Mononuclear cell (primary cell): ENCODE measurements around the gene RADIL. TPM values are rescaled to one million over a fixed set of nuclear protein-coding genes. Genes with fewer than 3 reads are reported as not detected.

Source experiments
- H3K27me3 ChIP-seq: 2 replicates; pipeline ENCODE4 v1.6.0; 2011; ENCODE audit warnings: low read length, control low read depth; ENCODE audit not compliant: insufficient read depth
- H3K4me1 ChIP-seq: 2 replicates; pipeline ENCODE4 v1.5.1; 2011; ENCODE audit warnings: mild to moderate bottlenecking, low read length, control low read depth; ENCODE audit not compliant: insufficient read depth
- H3K4me3 ChIP-seq: 2 replicates; pipeline ENCODE4 v1.5.1; 2011; ENCODE audit warnings: mild to moderate bottlenecking, low read length, moderate library complexity
- H3K9me3 ChIP-seq: 2 replicates; pipeline ENCODE4 v1.5.1; 2011; ENCODE audit warnings: low read depth, mild to moderate bottlenecking, control low read depth, low read length
- total RNA-seq: library from RNA; depleted of rRNA; stranded (reverse); fragments of >200 nt; gene quantifications from one replicate; pipeline ENCODE4 v1.2.3, GENCODE V29; 2012

The RADIL gene
- total RNA-seq, 1 donor, result not detected

- Histone ChIP-seq H3K4me1 (peaks cover 34% of the 10 kb centered on the region), H3K27me3 (no peaks in the 10 kb centered on the region), H3K9me3 (no peaks in the 10 kb centered on the region), H3K4me3 (no peak overlapping the region)
These were observed 132.0 kb downstream of the RADIL start for GRCh38 chr7:4751398-4751947.

- H3K9me3 ChIP-seq, result no peaks in the 10 kb centered on the region
- no peak overlapping the region for H3K4me3 ChIP-seq
- H3K4me1 ChIP-seq, result peaks cover 50% of the 10 kb centered on the region
- H3K27me3 ChIP-seq, result no peaks in the 10 kb centered on the region
These were observed 133.7 kb downstream of the RADIL start for GRCh38 chr7:4749798-4750197.

DNA sequence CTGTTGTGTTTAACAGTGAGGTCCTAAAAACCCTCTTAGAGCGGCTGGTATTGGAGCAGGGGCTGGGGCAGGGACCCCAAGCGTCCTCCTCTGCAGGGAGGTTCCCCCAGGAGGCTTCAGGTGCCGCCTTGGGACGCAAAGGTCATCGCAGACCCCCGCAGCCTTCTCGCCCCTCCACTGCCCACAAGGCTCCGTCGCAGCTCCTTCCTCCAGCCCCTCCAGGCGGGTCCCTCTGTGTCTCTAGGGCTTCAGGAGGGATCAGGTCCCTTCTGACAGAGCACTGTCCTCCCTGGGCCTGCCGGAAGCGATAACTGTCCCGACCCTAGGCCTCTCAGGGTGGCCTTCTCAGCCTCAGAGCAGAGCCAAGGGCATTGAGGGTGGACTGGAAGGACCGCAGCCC, 134.2 kb downstream of the RADIL start:
- H3K27me3 ChIP-seq, result no peaks in the 10 kb centered on the region
- H3K9me3 ChIP-seq, result no peaks in the 10 kb centered on the region
- H3K4me1 ChIP-seq, result peaks cover 55% of the 10 kb centered on the region
- H3K4me3 ChIP-seq, result no peak overlapping the region

Other genes with a start within 250 kb of the RADIL start
- gene FOXK1, start 201.4 kb downstream of the RADIL start, total RNA-seq, result 41.5 TPM
- gene AP5Z1, start 108.1 kb downstream of the RADIL start, total RNA-seq, result 34.5 TPM
- gene PAPOLB, start 21.7 kb downstream of the RADIL start, total RNA-seq, result not detected
- gene MMD2, start 75.5 kb upstream of the RADIL start, total RNA-seq, result not detected
- 15.0 TPM for gene RBAK, start 162.1 kb upstream of the RADIL start, total RNA-seq